HG02759 (cell line): ENCODE results near the gene GTPBP4.

Experiments used
- ATAC-seq: cut with Tn5 transposase; IDR thresholded peaks from one replicate; pipeline ENCODE4 v1.9.1; 2021; ENCODE audit warnings: mild to moderate bottlenecking, moderate library complexity; ENCODE audit not compliant: unreplicated experiment

GTPBP4 gene

DNA sequence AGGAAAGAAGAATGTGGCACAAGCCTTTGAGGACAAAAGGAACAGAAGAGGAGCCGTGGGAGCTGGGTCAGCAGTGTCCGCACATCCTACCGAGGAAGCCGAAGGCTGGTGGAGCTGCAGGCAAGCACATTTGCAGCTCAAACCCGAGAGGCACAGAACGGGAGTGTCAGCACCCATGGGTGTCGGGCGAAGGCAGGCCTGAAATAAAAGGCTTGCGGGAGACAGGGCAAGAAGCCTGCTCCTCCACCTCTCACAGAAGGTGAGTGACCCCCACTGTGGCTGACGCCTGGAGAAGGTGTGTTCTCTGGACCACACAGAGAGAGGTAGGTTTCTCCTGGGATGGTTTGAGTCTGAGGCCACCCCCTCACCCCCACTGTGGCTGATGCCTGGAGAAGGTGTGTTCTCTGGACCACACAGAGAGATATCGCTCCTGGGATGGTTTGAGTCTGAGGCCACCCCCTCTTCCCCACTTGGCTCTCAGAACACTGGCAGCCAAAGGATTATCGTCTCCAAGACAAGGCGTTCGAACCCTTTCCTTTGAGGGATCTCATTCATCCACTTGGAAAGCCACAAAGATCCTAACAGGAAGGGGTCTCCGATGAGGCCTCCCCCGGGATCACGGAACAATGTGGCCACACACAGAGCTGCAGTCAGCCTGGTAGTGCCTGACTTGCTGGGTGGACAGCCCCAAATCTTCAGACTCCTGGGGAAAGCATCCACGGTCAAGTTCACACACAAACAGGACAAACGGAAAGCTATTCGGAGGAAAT is 21.6 kb upstream of the GTPBP4 start:
- no peak for ATAC-seq

DNA sequence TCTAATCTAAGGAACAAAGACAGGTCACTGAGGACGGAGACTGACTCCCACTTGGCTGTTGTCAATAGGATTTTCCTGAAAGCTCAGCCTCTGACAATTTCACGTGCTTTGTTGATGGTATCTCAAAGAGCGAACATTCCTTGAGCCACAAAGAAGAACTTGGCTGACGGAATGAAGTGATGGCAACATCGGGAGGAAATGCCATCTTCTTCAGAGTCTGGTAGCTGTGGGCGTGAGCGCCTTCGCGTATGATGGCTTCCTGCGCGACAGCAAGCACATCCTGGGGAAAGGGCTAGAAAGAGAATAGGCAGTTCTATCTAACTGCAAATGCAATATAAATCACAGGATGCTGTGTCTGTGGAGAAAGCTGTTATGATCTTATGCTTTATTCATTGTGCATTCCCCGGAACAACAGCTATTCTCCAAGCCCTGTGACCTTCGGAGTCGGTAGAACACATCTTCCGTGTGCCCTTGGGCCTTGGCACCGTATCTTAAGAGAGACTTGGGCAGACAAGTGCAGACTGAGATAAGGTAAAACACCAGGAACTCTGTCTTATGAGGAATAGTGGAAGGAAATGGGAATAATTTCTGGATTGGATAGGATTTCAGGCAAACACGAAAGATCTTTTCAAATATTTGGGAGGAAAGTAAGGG is 19.6 kb upstream of the GTPBP4 start:
- no peak for ATAC-seq

DNA sequence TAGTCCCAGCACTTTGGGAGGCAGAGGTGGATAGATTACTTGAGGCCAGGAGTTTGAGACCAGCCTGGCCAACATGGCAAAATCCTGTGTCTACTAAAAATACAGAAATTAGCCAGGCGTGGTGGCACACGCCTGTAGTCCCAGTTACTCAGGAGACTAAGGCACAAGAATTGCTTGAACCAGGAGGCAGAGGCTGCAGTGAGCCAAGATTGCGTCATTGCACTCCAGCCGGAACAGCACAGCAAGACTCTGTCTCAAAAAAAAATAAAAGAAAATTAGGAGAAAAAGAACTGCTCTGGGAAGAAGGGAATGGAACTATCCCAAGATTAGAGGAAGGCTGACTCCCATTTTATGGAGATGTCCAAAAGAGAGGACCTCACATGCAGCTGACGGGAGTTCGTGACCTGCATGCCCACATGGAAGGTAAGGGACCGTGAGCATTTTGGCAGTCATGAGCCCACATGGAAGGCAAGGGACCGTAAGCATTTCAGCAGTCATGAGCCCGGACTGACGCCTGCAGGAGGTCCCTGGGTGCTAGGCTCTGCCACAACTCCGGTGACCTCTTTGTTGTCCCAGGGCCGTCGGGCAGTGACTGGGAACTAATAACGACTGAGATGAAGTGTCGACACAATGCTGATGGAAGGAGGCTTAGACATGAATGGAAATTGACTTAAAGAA is 18.6 kb upstream of the GTPBP4 start:
- no peak for ATAC-seq

DNA sequence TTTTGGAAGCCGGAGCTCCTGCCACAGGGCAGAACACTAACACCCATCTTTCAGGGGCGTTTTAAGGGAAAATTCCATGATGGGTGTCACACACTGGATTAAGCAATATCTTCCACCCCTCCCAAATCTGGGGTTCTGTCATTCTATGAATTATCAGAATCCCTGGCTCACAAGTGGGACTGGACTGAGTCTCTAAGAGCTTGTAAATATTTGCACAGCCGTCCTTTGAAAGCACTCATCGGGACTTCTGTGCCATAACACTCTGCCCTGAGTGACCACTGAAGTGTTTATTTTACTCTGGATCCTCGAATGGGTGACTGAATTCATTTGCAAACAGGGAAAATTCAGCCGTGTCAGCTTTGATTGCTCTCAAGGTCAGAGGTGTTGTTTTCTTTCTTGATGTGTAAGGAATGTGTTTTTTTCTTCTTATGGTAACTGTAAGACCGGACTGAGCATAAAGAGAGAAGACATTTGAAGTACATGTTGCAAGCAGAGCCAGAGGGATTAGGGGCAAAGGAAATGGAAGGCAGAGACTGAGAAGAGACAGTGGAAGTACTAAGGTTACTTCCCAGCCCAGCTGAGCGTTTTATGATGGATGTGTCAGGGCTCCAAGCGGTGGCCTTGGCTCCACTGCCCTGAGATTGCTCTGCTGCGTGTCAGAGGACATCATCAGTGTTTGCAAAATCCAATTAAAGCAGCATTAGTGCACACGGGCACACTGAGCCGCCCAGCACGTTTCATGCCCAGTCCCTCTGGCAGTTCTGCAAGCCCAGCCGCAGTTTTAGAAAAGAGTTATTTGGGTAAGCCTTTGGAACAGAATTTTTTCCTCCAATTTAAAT is 17.7 kb upstream of the GTPBP4 start:
- no peak for ATAC-seq

DNA sequence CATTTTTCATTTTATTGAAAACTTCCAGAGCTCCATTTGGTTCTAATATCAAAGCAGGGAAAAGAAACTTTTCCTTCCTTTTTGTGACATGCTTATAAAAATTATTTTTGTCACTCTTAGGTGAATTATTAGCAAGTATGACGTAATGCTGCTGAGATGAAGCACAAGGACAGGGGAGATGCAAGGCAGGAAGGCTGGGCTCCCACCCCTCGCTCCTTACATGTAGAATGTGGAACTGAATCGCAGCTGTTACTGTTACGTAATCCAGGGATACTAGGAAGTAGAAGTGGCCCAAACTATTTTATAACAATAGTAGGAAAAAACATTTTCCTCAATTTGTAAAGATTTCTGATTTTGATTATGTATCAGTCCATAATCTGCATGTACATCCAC is 17.1 kb upstream of the GTPBP4 start:
- ATAC-seq: no peak

DNA sequence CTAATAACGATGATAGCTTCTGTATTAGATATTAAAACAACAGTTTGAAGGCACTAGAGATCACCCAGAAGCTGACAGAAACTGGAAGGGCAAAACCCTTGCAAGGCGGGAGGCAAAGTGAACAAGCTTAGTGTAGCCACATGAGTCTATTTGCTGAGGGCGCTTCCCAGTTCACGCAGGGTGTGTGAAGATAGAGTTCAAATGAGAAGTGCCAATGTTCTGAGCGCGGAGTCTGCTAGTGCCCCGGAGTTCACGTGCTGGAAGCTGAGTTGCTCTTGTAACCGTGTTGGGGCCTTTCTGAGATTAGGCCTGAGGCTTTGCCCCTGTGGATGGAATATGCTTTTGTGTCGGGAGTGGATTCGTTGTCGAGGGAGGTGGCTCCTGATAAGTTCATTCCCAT is 16.6 kb upstream of the GTPBP4 start:
- ATAC-seq: no peak

DNA sequence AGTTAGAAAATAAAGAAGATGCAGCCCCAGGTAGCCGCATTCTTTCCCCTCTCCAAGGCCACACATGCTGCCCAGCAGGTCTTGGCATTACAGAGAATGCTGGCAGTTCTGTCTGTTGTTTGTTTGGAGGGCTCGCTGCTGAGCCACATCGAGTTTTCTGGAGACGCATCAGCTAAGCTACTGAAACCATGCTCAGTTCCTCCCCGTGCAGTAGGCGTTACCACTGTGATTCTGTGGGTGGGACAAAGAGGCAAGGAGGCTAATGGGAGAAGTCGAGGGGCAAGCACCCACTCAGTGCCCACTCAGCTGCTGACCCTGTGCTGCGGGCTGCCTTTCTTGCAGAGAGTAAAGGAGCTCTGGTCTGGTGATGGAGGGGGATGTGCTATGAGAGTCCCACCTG is 15.5 kb upstream of the GTPBP4 start:
- ATAC-seq: no peak

DNA sequence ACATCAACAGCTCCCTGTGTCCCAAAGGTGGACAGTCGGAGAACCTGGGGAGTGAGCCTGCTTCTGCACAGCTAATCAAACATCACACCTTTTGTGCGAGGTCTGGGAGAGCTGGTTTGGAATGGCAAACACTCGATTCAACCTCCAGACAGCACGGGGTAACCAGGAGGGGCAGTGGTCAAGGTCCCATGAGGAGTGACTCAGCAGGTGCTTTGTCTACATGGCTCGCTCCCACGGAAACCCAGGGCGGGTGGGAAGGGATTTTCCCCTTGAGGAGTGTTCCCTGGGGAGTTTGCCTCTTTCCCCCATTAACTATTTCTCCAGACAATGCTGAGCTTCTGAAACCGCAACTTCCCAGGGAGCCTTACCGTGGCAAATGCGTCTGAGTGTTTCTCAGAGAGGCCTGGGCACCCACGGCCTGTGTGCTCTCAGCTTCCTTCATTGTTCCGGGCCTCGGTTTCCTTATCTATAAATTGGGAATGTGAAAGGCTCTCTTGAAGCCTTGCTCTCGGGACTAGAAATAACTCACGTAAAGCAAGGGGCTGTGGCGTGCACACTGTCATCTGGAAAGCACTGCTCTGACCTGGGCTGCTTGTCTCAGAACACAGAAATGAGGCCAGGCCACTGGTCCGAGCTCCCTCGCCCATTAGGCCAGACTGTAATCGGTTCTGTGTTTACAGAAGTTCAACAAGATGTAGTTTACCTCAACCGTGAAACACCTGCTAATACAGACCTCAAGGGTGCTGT is 14.0 kb upstream of the GTPBP4 start:
- ATAC-seq: no peak

DNA sequence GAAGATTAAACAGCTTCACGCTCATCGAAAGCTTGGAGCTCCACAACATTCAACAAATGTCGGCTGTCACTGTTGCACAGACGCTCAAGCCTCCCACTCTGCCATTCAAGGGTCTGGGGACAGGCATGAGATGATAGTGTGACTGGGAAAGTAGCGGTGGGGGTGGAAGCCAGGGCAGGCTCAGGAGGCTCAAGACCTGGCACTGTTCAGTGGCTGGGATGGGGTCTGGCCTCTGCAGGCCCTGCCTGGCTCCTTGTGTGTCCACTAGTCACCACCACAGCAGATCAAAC is 13.5 kb upstream of the GTPBP4 start:
- no peak for ATAC-seq

DNA sequence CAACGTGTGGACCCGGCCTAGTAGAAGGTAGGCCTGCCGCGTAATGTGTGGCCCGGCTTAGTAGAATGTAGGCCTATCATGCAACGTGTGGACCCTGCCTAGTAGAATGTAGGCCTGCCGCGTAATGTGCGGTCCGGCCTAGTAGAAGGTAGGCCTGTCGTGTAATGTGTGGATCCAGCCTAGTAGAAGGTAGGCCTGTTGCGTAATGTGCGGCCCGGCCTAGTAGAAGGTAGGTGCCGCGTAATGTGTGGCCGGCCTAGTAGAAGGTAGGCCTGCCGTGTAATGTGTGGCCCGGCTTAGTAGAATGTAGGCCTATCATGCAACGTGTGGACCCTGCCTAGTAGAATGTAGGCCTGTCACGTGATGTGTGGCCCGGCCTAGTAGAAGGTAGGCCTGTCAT is 11.9 kb upstream of the GTPBP4 start:
- ATAC-seq: no peak

DNA sequence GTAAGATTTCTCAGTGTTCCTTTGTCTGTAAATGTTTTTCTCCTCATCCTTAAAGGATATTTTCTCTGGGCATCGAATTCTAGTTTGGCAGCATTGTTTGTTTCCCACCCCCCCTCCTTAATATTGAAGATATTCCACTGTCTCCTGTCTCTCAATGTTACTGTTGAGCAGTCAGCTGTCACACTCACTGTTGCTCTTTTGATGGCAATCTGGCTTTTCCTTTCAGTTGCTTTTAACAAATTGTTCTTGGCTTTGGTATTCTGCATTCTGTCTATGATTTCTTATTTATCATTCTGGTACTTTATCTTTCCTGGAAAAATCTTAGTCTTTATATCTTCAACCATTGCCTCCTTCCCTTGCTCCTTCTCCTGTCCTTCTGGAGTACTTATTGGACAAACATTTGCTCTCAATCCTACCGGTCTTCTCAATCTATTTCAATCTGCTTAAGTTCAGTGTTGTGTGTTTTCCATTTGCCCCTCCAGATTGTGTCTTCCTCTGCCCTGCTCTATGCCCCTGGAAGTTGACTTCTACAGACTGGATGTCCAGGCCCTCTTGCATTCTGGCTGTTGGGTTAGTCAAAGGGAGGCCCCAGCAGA is 9.3 kb upstream of the GTPBP4 start:
- ATAC-seq: no peak

DNA sequence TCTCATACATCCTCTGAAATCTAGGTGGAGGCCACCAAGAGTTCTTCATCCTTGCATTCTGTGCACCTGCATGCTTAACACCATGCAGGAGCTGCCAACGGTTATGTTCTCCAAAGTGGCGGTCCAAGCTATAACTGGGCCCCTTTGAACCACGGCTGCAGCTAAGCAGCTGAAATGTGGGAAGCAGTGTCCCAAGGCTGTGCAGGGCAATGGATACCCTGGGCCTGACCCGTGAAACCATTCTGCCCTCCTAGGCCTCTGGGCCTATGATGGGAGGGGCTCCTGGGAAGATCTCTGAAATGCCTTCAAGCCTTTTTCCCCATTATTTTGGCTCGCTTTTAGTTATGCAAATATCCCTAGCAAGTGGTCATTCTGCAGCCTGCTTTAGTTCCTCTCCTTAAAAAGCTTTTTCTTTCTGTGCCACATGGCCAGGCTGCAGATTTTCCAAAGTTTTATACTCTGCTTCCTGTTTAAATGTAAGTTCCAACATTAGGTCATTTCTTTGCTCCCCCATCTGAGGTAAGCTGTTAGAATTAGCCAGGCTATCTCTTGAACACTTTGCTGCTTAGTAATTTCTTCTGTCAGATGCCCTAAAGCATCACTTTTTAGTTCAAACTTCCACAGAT is 7.7 kb upstream of the GTPBP4 start:
- ATAC-seq: no peak

DNA sequence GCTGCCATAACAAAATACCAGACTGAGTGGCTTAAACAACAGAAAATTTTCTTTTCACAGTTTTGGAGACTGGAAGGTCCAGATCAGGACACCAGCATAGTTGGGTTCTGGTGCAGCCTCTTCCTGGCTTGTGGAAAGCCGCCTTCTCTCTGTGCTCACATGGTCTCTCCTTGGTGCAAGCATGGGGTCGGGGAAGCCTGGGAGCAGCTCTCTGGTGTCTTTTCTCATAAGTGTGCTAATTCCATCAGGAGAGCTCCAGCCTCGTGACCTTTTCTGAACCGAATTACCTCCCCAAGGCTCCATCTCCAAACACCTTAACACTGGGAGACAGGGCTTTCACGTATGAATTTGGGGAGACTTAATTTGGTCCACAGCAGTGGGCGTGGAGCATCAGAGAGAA is 4.8 kb upstream of the GTPBP4 start:
- ATAC-seq: no peak

DNA sequence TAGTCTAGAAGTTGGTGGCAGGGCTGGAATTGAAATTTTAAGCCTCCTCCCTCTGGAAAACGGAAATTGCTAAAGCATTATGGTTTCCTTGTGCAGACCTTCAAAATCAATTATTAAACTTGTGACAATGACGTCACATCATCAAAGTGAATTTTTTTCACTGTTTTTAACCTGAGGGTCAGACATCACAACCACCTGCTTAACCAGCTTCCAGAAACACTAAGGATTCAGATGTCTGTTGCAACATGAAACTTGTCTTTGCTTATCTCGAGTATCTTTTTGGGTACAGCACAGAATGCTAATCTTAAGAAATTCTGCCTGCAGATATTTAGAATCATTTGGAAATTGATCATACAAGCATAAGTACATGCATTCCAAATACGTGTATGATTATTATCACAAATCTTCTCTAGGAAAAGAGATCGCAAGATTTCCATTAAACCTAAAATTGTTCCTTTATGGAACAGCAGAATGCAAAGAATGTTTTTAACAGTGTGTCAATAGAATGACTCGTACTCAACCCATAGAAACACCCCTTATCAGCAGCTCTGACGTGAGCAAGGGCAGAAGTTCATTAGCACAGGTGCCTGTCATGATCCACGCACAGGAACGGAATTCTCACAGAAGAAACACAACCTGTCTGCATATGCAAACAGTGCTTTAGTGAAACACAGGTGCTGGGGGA is 4.1 kb upstream of the GTPBP4 start:
- no peak for ATAC-seq

DNA sequence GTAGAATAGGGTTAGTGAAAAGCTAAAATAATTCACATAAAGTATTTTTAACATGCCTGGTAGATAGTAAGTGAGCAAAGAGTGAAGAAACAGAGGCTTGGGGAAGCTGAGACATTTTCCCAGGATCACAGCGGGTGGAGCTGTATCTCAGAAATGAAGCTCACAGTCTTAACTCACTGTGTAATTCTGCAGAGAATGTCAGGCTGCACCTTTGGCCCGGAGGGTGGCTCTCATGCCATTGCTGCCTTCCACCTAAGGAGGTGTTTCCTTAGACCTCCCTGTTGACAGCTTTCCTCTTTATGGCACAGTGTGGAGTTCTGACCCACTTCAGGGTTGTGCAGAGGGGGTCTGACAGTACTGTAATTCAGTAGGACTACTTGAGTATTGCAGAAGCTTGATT is 2.9 kb upstream of the GTPBP4 start:
- ATAC-seq: no peak

DNA sequence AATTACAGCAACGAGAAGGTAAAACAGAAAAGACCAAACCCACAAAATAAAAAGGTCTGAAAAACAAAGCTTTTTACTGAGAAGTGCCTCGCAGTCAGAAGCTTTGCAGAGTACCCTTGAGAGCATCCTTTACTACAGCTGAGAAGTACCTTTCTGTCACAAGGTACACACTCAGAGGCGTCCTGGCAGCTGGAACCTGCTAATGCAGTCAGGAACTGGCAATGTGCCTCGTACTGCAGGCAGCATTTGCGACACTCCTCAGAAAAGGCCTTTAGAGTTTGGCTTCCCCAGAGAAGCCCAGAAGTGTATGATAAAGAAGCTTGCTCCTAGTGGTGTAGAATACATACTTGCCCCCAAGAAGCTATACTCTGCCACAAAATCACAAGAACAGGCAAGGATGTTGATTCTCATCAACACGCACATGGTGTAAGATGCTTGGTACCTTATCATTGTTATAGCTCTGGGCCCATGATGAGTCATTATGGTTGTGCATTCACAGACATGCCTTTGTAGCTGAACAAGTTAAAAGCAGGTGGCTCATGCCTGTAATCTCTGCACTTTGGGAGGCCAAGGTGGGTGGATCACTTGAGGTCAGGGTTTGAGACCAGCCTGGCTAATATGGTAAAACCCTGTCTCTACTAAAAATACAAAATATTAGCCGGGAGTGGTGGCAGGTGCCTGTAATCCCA is 2.0 kb upstream of the GTPBP4 start:
- ATAC-seq: no peak

DNA sequence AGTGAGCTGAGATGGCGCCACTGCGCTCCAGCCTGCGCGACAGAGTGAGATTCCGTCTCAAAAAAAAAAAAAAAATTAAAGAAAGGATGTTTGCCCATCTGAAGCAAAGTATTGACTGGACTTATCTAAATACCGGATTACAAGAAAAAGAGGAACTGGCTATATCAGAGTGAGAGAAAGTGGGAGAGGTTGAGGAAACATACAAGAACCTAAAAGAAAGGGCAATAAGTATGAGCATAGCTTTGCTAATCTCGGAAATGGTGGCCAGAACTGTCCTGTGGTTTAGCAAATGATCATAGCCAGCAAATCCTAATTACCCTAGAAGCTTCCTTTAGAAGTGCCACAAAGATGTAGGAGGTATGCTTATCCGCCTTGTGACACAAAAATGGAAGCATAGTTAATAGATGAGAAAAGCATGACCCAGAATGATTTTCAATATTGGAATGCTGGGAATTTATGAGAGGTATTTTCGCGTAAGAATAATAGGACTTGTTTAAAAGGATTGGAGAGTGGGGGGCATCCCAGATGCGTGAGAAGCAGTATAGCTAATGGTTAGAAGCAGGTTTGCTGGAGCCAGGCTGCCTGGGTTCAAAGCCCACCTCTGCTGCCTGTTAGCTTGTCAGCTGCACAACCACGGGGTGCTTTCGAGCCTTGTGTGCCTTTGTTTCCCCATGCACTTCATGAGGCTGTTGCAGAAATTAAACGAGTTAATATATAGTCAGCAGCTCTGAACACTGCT is 1.2 kb upstream of the GTPBP4 start:
- no peak for ATAC-seq

DNA sequence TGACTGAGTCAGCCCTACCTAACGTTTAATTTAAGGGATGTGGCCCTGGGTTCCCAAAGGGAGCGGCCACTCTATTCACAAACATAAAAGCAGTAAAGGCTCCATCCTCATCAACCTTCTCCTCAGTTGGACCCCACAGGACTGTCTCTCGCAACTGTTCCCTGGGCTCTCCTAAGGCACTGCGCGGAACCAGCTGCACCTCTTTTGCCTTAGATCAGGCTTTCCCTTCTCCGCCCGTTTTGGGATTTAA is 689 bp upstream of the GTPBP4 start:
- no peak for ATAC-seq
